HepG2 (cell line): ENCODE measurements around the gene ZNF792. TPM values are rescaled to one million over a fixed set of nuclear protein-coding genes. Genes with fewer than 3 reads are reported as not detected.

Experiments used
- ASH2L ChIP-seq: fragments of 300-600, 200-600 bp; sonication (generic); IDR thresholded peaks from 2 replicates; pipeline ENCODE4 v1.7.0; 2017; ENCODE audit warnings: low read depth, mild to moderate bottlenecking, moderate library complexity, mixed read lengths, low read length; ENCODE audit not compliant: insufficient read length
- ATF7-NPFF ChIP-seq: sonication (generic); formaldehyde crosslinking; IDR thresholded peaks from 2 replicates; pipeline ENCODE4 v1.8.1; 2023; ENCODE audit warnings: mild to moderate bottlenecking, low read depth, missing genetic modification reagents, moderate library complexity
- FOXA1 ChIP-seq, 2 experiments: fragments of 450-650 bp in 1 of 2; sonication (generic) in 1 of 2; formaldehyde crosslinking in 1 of 2; IDR thresholded peaks; 2 replicates each; pipeline versions ENCODE4 v1.4.0 to v1.6.1; 2016 to 2020; ENCODE audit warnings: missing genetic modification reagents in 1 of 2
- MIXL1 ChIP-seq: IDR thresholded peaks from 2 replicates; pipeline ENCODE4 v1.6.1; 2016
- POLR2A ChIP-seq, 2 experiments: IDR thresholded peaks; 2 replicates each; pipeline ENCODE4 v1.6.1; 2011; ENCODE audit warnings: low read depth in 2 of 2, low read length in 2 of 2, mild to moderate bottlenecking in 1 of 2, moderate library complexity in 1 of 2; ENCODE audit not compliant: insufficient read depth in 1 of 2
- RBM22 ChIP-seq: fragments of 200-400 bp; formaldehyde crosslinking; optimal IDR thresholded peaks from 2 replicates; pipeline ENCODE3; 2017; ENCODE audit warnings: mild to moderate bottlenecking, low read length, moderate library complexity
- SRSF9 ChIP-seq: fragments of 200-400 bp; formaldehyde crosslinking; IDR thresholded peaks from 2 replicates; pipeline ENCODE4 v1.6.1; 2018; ENCODE audit warnings: borderline replicate concordance, mild to moderate bottlenecking, low read depth, low read length; ENCODE audit not compliant: insufficient read depth, poor library complexity, severe bottlenecking
- SUZ12 ChIP-seq: fragments of 150-350 bp; IDR thresholded peaks from 2 replicates; pipeline ENCODE4 v1.6.1; 2014; ENCODE audit warnings: low read depth, low read length
- TEAD2 ChIP-seq: sonication (generic); formaldehyde crosslinking; IDR thresholded peaks from 2 replicates; pipeline ENCODE4 v1.9.0; 2021; ENCODE audit warnings: missing genetic modification reagents
- TGIF2 ChIP-seq: IDR thresholded peaks from 2 replicates; pipeline ENCODE4 v1.6.1; 2016; ENCODE audit warnings: control low read depth, missing compliant biosample characterization
- ZFY ChIP-seq: sonication (generic); formaldehyde crosslinking; IDR thresholded peaks from 2 replicates; pipeline ENCODE4 v1.4.0; 2020; ENCODE audit warnings: missing genetic modification reagents
- ZKSCAN8 ChIP-seq: IDR thresholded peaks from 2 replicates; pipeline ENCODE4 v1.6.1; 2016; ENCODE audit warnings: borderline replicate concordance, missing genetic modification reagents, missing compliant biosample characterization
- ZNF670 ChIP-seq: sonication (generic); formaldehyde crosslinking; IDR thresholded peaks from 2 replicates; pipeline ENCODE4 v1.8.0; 2022; ENCODE audit warnings: mild to moderate bottlenecking, missing genetic modification reagents, borderline replicate concordance
- ZNF674 ChIP-seq: sonication (generic); formaldehyde crosslinking; IDR thresholded peaks from 2 replicates; pipeline ENCODE4 v1.5.0; 2020; ENCODE audit warnings: low read depth, mild to moderate bottlenecking, missing genetic modification reagents
- ZNF841 ChIP-seq: sonication (generic); formaldehyde crosslinking; IDR thresholded peaks from 2 replicates; pipeline ENCODE4 v1.8.1; 2023; ENCODE audit warnings: missing genetic modification reagents, borderline replicate concordance
- ZSCAN20 ChIP-seq: sonication (generic); formaldehyde crosslinking; IDR thresholded peaks from 2 replicates; pipeline ENCODE4 v1.4.0; 2020; ENCODE audit warnings: missing genetic modification reagents, mild to moderate bottlenecking, borderline replicate concordance
- polyA plus RNA-seq, 8 experiments: library from polyadenylated mRNA; depleted of rRNA in 3 of 8; stranded (reverse) in 7 of 8; unstranded in 1 of 8; fragments of >200 nt; fragmentation: Illumina TruSeq in 4 of 8; extraction: Trizol in 4 of 8; gene quantifications; 2 replicates each; pipeline versions ENCODE4 v1.2.1 to v1.2.3, GENCODE V29; 2011 to 2016; ENCODE audit warnings: low read depth in 4 of 8, missing spikeins in 1 of 8, mixed read lengths in 1 of 8; ENCODE audit not compliant: insufficient read depth in 1 of 8
- total RNA-seq, 5 experiments: library from RNA; depleted of rRNA; stranded (reverse); fragments of >200 nt; fragmentation: Illumina TruSeq; extraction: Trizol; gene quantifications; 2 replicates each; pipeline ENCODE4 v1.2.3, GENCODE V29; 2016; ENCODE audit warnings: low read depth in 1 of 5
- TF ChIP-seq, protein P1 (sequence below): sonication (generic); formaldehyde crosslinking; conservative IDR thresholded peaks from 2 replicates; pipeline ENCODE4 v1.8.1; 2023; ENCODE audit warnings: missing genetic modification reagents
- TF ChIP-seq, protein P2 (sequence below): sonication (generic); formaldehyde crosslinking; IDR thresholded peaks from 2 replicates; pipeline ENCODE4 v1.4.0; 2020; ENCODE audit warnings: mild to moderate bottlenecking, low read depth, missing genetic modification reagents
- TF ChIP-seq, protein P3 (sequence below): sonication (generic); formaldehyde crosslinking; IDR thresholded peaks from 2 replicates; pipeline ENCODE4 v1.4.0; 2020; ENCODE audit warnings: mild to moderate bottlenecking, missing genetic modification reagents, borderline replicate concordance
- TF ChIP-seq, protein P4 (sequence below): IDR thresholded peaks from 2 replicates; pipeline ENCODE4 v1.6.1; 2016; ENCODE audit warnings: missing biosample characterization, missing genetic modification reagents, low read depth
- TF ChIP-seq, protein P5 (sequence below): sonication (generic); formaldehyde crosslinking; IDR thresholded peaks from 2 replicates; pipeline ENCODE4 v1.5.0; 2020; ENCODE audit warnings: missing genetic modification reagents

Gene ZNF792
- total and polyA plus RNA-seq, 2 of the 13 experiments (the other 11 are each of a cell fraction or from before 2014, with no cell fraction given), result 5.5 to 11.5 TPM

DNA sequence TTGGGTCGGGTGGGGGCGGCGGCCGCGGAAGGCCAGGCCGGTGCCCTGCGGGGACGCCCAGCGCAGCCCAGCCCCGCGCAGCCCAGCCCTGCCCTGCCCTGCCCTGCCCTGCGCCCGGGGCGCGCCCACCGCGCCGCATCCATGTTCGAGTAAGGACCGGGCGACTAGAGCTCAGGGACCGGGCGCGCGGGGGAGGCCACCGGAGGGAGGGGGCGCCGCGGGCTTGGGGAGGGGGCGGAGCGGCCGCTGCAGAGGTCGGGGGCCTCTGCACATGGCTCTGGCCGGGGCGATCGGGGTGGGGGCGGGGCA is 36.3 kb upstream of the ZNF792 start (continued):
- TF ChIP-seq, protein P1, sequence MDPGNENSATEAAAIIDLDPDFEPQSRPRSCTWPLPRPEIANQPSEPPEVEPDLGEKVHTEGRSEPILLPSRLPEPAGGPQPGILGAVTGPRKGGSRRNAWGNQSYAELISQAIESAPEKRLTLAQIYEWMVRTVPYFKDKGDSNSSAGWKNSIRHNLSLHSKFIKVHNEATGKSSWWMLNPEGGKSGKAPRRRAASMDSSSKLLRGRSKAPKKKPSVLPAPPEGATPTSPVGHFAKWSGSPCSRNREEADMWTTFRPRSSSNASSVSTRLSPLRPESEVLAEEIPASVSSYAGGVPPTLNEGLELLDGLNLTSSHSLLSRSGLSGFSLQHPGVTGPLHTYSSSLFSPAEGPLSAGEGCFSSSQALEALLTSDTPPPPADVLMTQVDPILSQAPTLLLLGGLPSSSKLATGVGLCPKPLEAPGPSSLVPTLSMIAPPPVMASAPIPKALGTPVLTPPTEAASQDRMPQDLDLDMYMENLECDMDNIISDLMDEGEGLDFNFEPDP, result no peak
- TF ChIP-seq ATF7-NPFF (CRISPR knock-in tag) (no peak), ZFY (CRISPR knock-in tag) (peak; percentile 67; the same call in 1 of the 2 replicates), TEAD2 (no peak), TGIF2 (CRISPR knock-in tag) (no peak), ASH2L (no peak), ZNF670 (CRISPR knock-in tag) (no peak), ZNF674 (CRISPR knock-in tag) (no peak), ZSCAN20 (CRISPR knock-in tag) (0 out of 2 replicates have a peak, but pooled peaks have one; percentile 14), RBM22 (no peak), SUZ12 (no peak), ZNF841 (CRISPR knock-in tag) (no peak), MIXL1 (no peak), FOXA1 (IDR thresholded peaks at IDR 0.05) (no peak), FOXA1 (CRISPR knock-in tag; IDR thresholded peaks at IDR 0.05) (no peak), POLR2A (IDR thresholded peaks at IDR 0.05; ENCODE audit: insufficient read depth in 1 of 2, low read depth in 2 of 2, low read length in 2 of 2) (peak in 1 of 2 experiments; percentile 63; a peak in 1 of 4 replicates), ZKSCAN8 (CRISPR knock-in tag) (no peak), SRSF9 (no peak)
- TF ChIP-seq, protein P2, sequence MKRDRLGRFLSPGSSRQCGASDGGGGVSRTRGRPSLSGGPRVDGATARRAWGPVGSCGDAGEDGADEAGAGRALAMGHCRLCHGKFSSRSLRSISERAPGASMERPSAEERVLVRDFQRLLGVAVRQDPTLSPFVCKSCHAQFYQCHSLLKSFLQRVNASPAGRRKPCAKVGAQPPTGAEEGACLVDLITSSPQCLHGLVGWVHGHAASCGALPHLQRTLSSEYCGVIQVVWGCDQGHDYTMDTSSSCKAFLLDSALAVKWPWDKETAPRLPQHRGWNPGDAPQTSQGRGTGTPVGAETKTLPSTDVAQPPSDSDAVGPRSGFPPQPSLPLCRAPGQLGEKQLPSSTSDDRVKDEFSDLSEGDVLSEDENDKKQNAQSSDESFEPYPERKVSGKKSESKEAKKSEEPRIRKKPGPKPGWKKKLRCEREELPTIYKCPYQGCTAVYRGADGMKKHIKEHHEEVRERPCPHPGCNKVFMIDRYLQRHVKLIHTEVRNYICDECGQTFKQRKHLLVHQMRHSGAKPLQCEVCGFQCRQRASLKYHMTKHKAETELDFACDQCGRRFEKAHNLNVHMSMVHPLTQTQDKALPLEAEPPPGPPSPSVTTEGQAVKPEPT (CRISPR knock-in tag), result no peak
- TF ChIP-seq, protein P3, sequence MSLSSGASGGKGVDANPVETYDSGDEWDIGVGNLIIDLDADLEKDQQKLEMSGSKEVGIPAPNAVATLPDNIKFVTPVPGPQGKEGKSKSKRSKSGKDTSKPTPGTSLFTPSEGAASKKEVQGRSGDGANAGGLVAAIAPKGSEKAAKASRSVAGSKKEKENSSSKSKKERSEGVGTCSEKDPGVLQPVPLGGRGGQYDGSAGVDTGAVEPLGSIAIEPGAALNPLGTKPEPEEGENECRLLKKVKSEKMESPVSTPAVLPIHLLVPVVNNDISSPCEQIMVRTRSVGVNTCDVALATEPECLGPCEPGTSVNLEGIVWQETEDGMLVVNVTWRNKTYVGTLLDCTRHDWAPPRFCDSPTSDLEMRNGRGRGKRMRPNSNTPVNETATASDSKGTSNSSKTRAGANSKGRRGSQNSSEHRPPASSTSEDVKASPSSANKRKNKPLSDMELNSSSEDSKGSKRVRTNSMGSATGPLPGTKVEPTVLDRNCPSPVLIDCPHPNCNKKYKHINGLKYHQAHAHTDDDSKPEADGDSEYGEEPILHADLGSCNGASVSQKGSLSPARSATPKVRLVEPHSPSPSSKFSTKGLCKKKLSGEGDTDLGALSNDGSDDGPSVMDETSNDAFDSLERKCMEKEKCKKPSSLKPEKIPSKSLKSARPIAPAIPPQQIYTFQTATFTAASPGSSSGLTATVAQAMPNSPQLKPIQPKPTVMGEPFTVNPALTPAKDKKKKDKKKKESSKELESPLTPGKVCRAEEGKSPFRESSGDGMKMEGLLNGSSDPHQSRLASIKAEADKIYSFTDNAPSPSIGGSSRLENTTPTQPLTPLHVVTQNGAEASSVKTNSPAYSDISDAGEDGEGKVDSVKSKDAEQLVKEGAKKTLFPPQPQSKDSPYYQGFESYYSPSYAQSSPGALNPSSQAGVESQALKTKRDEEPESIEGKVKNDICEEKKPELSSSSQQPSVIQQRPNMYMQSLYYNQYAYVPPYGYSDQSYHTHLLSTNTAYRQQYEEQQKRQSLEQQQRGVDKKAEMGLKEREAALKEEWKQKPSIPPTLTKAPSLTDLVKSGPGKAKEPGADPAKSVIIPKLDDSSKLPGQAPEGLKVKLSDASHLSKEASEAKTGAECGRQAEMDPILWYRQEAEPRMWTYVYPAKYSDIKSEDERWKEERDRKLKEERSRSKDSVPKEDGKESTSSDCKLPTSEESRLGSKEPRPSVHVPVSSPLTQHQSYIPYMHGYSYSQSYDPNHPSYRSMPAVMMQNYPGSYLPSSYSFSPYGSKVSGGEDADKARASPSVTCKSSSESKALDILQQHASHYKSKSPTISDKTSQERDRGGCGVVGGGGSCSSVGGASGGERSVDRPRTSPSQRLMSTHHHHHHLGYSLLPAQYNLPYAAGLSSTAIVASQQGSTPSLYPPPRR (CRISPR knock-in tag), result no peak
- TF ChIP-seq, protein P4, sequence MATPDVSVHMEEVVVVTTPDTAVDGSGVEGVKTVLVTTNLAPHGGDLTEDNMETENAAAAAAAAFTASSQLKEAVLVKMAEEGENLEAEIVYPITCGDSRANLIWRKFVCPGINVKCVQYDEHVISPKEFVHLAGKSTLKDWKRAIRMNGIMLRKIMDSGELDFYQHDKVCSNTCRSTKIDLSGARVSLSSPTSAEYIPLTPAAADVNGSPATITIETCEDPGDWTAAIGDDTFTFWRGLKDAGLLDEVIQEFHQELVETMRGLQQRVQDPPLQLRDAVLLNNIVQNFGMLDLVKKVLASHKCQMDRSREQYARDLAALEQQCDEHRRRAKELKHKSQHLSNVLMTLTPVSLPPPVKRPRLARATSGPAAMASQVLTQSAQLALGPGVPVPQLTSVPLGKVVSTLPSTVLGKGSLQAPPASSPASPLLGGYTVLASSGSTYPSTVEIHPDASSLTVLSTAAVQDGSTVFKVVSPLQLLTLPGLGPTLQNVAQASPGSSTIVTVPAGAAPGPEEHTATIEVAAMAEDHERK (CRISPR knock-in tag), result no peak
- TF ChIP-seq, protein P5, sequence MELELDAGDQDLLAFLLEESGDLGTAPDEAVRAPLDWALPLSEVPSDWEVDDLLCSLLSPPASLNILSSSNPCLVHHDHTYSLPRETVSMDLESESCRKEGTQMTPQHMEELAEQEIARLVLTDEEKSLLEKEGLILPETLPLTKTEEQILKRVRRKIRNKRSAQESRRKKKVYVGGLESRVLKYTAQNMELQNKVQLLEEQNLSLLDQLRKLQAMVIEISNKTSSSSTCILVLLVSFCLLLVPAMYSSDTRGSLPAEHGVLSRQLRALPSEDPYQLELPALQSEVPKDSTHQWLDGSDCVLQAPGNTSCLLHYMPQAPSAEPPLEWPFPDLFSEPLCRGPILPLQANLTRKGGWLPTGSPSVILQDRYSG (CRISPR knock-in tag), result no peak
